ENCODE data around the gene LRRC31. TPM values are rescaled to one million over a fixed set of nuclear protein-coding genes. Genes with fewer than 3 reads are reported as not detected.
A peak's percentile ranks its signal among the peaks of the same experiment; 100 is the strongest.

Gene LRRC31
- total and polyA plus RNA-seq, 2 of the 13 experiments (the other 11 are each of a cell fraction or from before 2014, with no cell fraction given) = not detected

GRCh38 chr3:169880576-169881250 lies 11.0 kb upstream of the LRRC31 start:
- peaks cover 0 to 1% of the 10 kb centered on the region in 2 experiments; a peak in 2 of 5 replicates for H3K27me3 ChIP-seq (ENCODE audit: control insufficient read depth in 1 of 2, insufficient read depth in 2 of 2, low read length in 2 of 2)
- intact Hi-C loops (cut with micrococcal nuclease; ENCODE audit: unreplicated experiment) (no loop called here), in situ Hi-C loops (cut with HindIII; ENCODE audit: extremely low pct_ligation_motif_present, low pct_unique_long_range_greater_than_20kb) (no loop called here)
- POLR2A ChIA-PET = no interaction called here
- ATAC-seq = no peak
- H3K9ac ChIP-seq (ENCODE audit: insufficient read depth, low read depth, low read length) = no peak overlapping the region
- no peaks in the 10 kb centered on the region for H3K4me1 ChIP-seq (ENCODE audit: insufficient read depth, low read length)
- no peaks in the 10 kb centered on the region for H4K20me1 ChIP-seq (ENCODE audit: insufficient read depth, low read length)
- H3K36me3 ChIP-seq (replicated peaks in 1 of 2; ENCODE audit: control insufficient read depth in 1 of 2, insufficient read depth in 2 of 2, low read length in 2 of 2) = no peaks in the 10 kb centered on the region
- no peaks in the 10 kb centered on the region for H3K79me2 ChIP-seq (ENCODE audit: insufficient read depth, low read length)
- H3K9me3 ChIP-seq (ENCODE audit: low read length) = no peaks in the 10 kb centered on the region
- CTCF ChIA-PET (ENCODE audit: low intra/inter-chr PET ratio, low total read pairs) = no interaction called here
- H2AFZ ChIP-seq (ENCODE audit: low read length) = no peak overlapping the region
- TF ChIP-seq FOXP1 (IDR thresholded peaks at IDR 0.05) (no peak), FOXP1 (CRISPR knock-in tag; IDR thresholded peaks at IDR 0.05) (no peak), ZFAT (CRISPR knock-in tag; conservative IDR thresholded peaks at IDR 0.05) (no peak), ZNF577 (CRISPR knock-in tag; IDR thresholded peaks at IDR 0.05; ENCODE audit: borderline replicate concordance, low read depth) (no peak), RAD51 (IDR thresholded peaks at IDR 0.05; ENCODE audit: borderline replicate concordance) (peak; percentile 88), ZBTB4 (CRISPR knock-in tag; IDR thresholded peaks at IDR 0.05; ENCODE audit: borderline replicate concordance) (no peak), ZZZ3 (CRISPR knock-in tag; IDR thresholded peaks at IDR 0.05; ENCODE audit: borderline replicate concordance) (no peak)
- TF ChIP-seq, protein P1, sequence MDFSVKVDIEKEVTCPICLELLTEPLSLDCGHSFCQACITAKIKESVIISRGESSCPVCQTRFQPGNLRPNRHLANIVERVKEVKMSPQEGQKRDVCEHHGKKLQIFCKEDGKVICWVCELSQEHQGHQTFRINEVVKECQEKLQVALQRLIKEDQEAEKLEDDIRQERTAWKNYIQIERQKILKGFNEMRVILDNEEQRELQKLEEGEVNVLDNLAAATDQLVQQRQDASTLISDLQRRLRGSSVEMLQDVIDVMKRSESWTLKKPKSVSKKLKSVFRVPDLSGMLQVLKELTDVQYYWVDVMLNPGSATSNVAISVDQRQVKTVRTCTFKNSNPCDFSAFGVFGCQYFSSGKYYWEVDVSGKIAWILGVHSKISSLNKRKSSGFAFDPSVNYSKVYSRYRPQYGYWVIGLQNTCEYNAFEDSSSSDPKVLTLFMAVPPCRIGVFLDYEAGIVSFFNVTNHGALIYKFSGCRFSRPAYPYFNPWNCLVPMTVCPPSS (IDR thresholded peaks at IDR 0.05) = no peak
- TF ChIP-seq, protein P2, sequence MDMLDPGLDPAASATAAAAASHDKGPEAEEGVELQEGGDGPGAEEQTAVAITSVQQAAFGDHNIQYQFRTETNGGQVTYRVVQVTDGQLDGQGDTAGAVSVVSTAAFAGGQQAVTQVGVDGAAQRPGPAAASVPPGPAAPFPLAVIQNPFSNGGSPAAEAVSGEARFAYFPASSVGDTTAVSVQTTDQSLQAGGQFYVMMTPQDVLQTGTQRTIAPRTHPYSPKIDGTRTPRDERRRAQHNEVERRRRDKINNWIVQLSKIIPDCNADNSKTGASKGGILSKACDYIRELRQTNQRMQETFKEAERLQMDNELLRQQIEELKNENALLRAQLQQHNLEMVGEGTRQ (IDR thresholded peaks at IDR 0.05; ENCODE audit: low read depth, low read length) = peak; percentile 72
- TF ChIP-seq, protein P2 (CRISPR knock-in tag; IDR thresholded peaks at IDR 0.05; ENCODE audit: borderline replicate concordance) = no peak
- no peak overlapping the region for H3K4me2 ChIP-seq (ENCODE audit: low read depth, low read length)
- BruUV-seq (replicated peaks) = no TSS peak
- 0% methylated on average over 4 of the region's 4 CpGs for WGBS (ENCODE audit: low lambda C conversion rate)
- H3K4me3 ChIP-seq (replicated peaks in 1 of 3; ENCODE audit: insufficient read depth in 1 of 3, low read depth in 2 of 3, low read length in 3 of 3) = no peak overlapping the region
- H3K27ac ChIP-seq (ENCODE audit: extremely low read length, insufficient read depth, low read length) = no peak overlapping the region
- DNase-seq (ENCODE audit: low spot score) = no peak
- FAIRE-seq = no peak
